ENCODE results near the gene CES3.
A peak's percentile ranks its signal among the peaks of the same experiment; 100 is the strongest.

CES3 gene

DNA sequence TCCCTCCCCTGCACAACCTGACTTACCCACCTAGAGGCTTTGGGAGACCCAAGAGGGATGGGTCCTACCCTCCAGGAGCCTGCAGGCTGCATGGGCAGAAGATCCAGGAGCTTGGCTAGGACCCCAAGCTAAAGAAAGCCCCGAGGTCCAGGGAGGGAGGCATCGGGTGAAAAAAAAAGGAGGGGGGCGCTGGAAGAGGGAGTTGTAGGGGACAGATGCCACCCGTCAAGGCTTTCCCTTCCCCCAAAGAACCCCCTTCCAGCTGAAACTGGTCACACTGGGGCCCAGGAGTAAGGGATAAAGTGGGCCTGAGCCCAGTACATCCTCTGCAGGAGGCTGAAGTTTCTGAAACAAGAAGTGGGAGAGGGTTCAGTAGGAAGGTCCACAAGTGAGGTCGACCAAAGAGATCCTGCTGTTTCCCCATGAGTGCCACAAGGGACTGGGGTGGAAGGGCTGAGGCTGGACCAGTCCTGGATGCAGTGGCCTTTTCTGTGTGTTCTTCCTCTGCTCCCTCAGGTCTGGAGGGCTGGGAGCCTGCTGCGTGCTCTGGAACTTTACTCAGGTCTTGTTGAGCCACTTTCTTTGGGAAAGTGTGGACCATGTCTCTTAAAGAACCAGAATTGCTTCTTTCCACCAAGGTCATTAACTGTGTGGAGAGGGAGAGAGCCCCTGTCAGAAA, 53.7 kb downstream of the CES3 start:
- Histone ChIP-seq H3K9me3 (ENCODE audit: low read length) (no peaks in the 10 kb centered on the region), H2AFZ (ENCODE audit: low read length) (no peak overlapping the region), H3K79me2 (ENCODE audit: insufficient read depth, low read length) (no peaks in the 10 kb centered on the region), H3K4me3 (ENCODE audit: low read depth, low read length, poor library complexity, severe bottlenecking) (peak overlapping the region; percentile 55), H3K27ac (ENCODE audit: low read depth, low read length, poor library complexity, severe bottlenecking) (no peak overlapping the region), H4K20me1 (ENCODE audit: insufficient read depth, low read length) (no peaks in the 10 kb centered on the region), H3K9me2 (ENCODE audit: low read depth, low read length) (no peaks in the 10 kb centered on the region), H3K4me1 (ENCODE audit: insufficient read depth, low read length, severe bottlenecking) (peaks cover 13% of the 10 kb centered on the region), H3K27me3 (ENCODE audit: insufficient read depth, low read length) (0 out of 2 replicates have a peak, but pooled peaks cover 4% of the 10 kb centered on the region), H3F3A (ENCODE audit: insufficient read depth, low read length) (no peaks in the 10 kb centered on the region), H3K9ac (ENCODE audit: low read length) (peak overlapping the region; percentile 40; the same call in 1 of the 2 replicates), H3K4me2 (ENCODE audit: low read length) (peak overlapping the region; percentile 71), H3K36me3 (ENCODE audit: insufficient read depth, low read length) (no peaks in the 10 kb centered on the region; the same call in 1 of the 2 replicates)
- TF ChIP-seq, protein P1, sequence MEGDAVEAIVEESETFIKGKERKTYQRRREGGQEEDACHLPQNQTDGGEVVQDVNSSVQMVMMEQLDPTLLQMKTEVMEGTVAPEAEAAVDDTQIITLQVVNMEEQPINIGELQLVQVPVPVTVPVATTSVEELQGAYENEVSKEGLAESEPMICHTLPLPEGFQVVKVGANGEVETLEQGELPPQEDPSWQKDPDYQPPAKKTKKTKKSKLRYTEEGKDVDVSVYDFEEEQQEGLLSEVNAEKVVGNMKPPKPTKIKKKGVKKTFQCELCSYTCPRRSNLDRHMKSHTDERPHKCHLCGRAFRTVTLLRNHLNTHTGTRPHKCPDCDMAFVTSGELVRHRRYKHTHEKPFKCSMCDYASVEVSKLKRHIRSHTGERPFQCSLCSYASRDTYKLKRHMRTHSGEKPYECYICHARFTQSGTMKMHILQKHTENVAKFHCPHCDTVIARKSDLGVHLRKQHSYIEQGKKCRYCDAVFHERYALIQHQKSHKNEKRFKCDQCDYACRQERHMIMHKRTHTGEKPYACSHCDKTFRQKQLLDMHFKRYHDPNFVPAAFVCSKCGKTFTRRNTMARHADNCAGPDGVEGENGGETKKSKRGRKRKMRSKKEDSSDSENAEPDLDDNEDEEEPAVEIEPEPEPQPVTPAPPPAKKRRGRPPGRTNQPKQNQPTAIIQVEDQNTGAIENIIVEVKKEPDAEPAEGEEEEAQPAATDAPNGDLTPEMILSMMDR (IDR thresholded peaks at IDR 0.05; ENCODE audit: low read length) = no peak
- no peak for TF ChIP-seq EZH2 (IDR thresholded peaks at IDR 0.05; ENCODE audit: borderline replicate concordance, low read length)

DNA sequence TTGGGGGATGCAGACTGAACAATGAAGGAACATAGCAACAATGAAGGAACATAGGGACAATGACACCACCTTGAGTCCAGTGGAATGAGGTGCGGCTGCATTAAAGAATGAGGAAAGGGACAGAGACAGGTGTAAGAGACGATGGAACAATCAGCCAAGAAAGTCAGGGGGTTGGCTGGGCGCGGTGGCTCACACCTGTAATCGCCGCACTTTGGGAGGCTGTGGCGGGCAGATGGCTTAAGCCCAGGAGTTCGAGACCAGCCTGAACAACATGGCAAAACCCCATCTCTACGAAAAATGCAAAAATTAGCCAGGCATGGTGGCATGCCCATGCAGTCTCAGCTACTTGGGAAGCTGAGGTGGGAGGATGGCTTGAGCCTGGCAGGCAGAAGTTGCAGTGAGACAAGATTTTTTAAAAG, 54.3 kb downstream of the CES3 start:
- H3K27me3 ChIP-seq (ENCODE audit: insufficient read depth, low read length) = 0 out of 2 replicates have a peak, but pooled peaks cover 4% of the 10 kb centered on the region
- H2AFZ ChIP-seq (ENCODE audit: low read length) = no peak overlapping the region

DNA sequence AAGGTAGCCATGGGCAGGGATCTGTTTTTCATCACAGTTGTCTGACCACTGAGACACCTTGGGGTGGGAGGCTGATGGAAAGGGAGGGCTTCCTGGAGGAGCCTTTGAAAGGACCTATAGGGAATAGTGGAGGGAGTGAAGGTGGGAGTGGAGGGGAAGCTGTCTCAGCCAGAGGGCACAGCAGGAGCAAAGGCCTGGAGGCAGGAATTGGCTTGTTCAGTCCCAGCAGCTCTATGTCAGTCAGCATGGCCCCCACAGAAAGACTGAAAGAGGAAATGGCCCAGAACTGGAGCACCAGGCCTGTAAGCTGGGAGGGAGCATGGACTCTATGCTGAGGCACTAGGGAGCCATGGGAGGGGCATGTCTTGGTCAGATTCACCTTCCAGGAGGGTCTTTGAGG, 55.1 kb downstream of the CES3 start:
- no peak overlapping the region for H3K27ac ChIP-seq (ENCODE audit: low read depth, low read length, poor library complexity, severe bottlenecking)
- H4K20me1 ChIP-seq (ENCODE audit: insufficient read depth, low read length) = no peaks in the 10 kb centered on the region
- H3K9me3 ChIP-seq (ENCODE audit: low read length) = no peaks in the 10 kb centered on the region
- no peaks in the 10 kb centered on the region; the same call in 1 of the 2 replicates for H3K36me3 ChIP-seq (ENCODE audit: insufficient read depth, low read length)
- H3K4me1 ChIP-seq (ENCODE audit: insufficient read depth, low read length, severe bottlenecking) = peaks cover 13% of the 10 kb centered on the region
- no peak for TF ChIP-seq EZH2 (IDR thresholded peaks at IDR 0.05; ENCODE audit: borderline replicate concordance, low read length)
- TF ChIP-seq, protein P1 (IDR thresholded peaks at IDR 0.05; ENCODE audit: low read length) = no peak
- H3K9me2 ChIP-seq (ENCODE audit: low read depth, low read length) = no peaks in the 10 kb centered on the region
- H3K27me3 ChIP-seq (ENCODE audit: insufficient read depth, low read length) = 0 out of 2 replicates have a peak, but pooled peaks cover 4% of the 10 kb centered on the region
- no peak overlapping the region for H3K4me3 ChIP-seq (ENCODE audit: low read depth, low read length, poor library complexity, severe bottlenecking)
- H2AFZ ChIP-seq (ENCODE audit: low read length) = no peak overlapping the region
- no peaks in the 10 kb centered on the region for H3K79me2 ChIP-seq (ENCODE audit: insufficient read depth, low read length)
- H3F3A ChIP-seq (ENCODE audit: insufficient read depth, low read length) = no peaks in the 10 kb centered on the region
- H3K4me2 ChIP-seq (ENCODE audit: low read length) = no peak overlapping the region
- no peak overlapping the region for H3K9ac ChIP-seq (ENCODE audit: low read length)

More for the DNA sequence above, 54.3 kb downstream of the CES3 start:
- peaks cover 13% of the 10 kb centered on the region for H3K4me1 ChIP-seq (ENCODE audit: insufficient read depth, low read length, severe bottlenecking)
- H3K9me2 ChIP-seq (ENCODE audit: low read depth, low read length) = no peaks in the 10 kb centered on the region
- H4K20me1 ChIP-seq (ENCODE audit: insufficient read depth, low read length) = no peaks in the 10 kb centered on the region
- no peak overlapping the region for H3K27ac ChIP-seq (ENCODE audit: low read depth, low read length, poor library complexity, severe bottlenecking)
- no peaks in the 10 kb centered on the region for H3K79me2 ChIP-seq (ENCODE audit: insufficient read depth, low read length)
- no peak for TF ChIP-seq EZH2 (IDR thresholded peaks at IDR 0.05; ENCODE audit: borderline replicate concordance, low read length)
- TF ChIP-seq, protein P1 (IDR thresholded peaks at IDR 0.05; ENCODE audit: low read length) = no peak
- no peaks in the 10 kb centered on the region for H3K9me3 ChIP-seq (ENCODE audit: low read length)
- no peak overlapping the region for H3K4me2 ChIP-seq (ENCODE audit: low read length)
- H3K4me3 ChIP-seq (ENCODE audit: low read depth, low read length, poor library complexity, severe bottlenecking) = no peak overlapping the region
- H3F3A ChIP-seq (ENCODE audit: insufficient read depth, low read length) = no peaks in the 10 kb centered on the region
- H3K9ac ChIP-seq (ENCODE audit: low read length) = no peak overlapping the region
- H3K36me3 ChIP-seq (ENCODE audit: insufficient read depth, low read length) = no peaks in the 10 kb centered on the region; the same call in 1 of the 2 replicates
